ENCODE data around the gene MANSC1.
"Not testable (repeated sequence)": the region's sequence is repeated elsewhere in the genome, so short reads cannot be mapped to it uniquely, and the experiment has no call there.

Gene MANSC1

GRCh38 chr12:12364787-12365445 lies 14.9 kb upstream of the MANSC1 start:
- no peak for DNase-seq

GRCh38 chr12:12358528-12358927 lies 8.5 kb upstream of the MANSC1 start:
- no peak for DNase-seq

DNA sequence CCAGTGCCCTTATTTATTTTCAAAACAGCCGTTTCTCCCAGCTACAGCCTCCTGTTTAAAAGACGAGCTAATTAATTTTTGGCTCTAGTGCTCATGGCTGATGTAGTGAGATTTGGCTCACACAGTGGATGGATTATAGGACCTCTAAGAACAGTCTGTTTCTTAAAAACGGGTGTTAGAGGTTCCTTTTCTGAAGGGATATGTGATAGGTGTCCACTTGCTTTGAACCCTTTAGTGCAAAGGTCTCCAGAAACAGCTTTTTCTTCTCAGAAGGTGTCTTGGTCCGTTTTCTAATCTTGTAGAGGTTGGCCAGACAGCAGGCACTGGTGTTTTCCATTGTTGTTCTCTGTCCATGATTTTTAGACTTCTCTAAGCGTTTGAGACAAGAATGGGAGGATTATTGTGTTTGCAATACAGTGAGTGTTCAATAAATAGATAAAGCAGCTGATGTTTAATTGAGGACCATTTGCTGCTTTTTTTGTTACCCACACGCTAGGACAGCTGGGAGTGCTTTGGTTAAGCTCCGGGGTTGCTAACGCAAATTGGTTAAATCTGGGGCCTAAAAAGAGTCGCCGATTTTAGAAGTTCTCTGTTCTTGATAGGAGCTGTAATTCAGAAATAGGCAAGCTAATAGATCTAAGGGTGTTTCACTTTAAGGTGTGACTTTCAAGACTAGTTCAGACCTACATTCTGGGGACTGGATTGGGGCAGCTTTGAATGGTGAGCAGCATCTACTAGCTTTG lies 7.8 kb upstream of the MANSC1 start:
- no peak for DNase-seq

- peak; percentile 99 for DNase-seq
Measured at GRCh38 chr12:12356896-12357718, 7.1 kb upstream of the MANSC1 start, which contains the start of gene BORCS5. Gene BORCS5, plus strand, starts transcription at chr12:12357078. Its CDS starts 374 bp downstream, at chr12:12357452.

- DNase-seq, result no peak
Measured at GRCh38 chr12:12356467-12356895, 6.4 kb upstream of the MANSC1 start.

GRCh38 chr12:12353807-12354206 lies 3.8 kb upstream of the MANSC1 start:
- no peak for DNase-seq

- no peak for DNase-seq
Measured at GRCh38 chr12:12353276-12353675, 3.2 kb upstream of the MANSC1 start.

DNA sequence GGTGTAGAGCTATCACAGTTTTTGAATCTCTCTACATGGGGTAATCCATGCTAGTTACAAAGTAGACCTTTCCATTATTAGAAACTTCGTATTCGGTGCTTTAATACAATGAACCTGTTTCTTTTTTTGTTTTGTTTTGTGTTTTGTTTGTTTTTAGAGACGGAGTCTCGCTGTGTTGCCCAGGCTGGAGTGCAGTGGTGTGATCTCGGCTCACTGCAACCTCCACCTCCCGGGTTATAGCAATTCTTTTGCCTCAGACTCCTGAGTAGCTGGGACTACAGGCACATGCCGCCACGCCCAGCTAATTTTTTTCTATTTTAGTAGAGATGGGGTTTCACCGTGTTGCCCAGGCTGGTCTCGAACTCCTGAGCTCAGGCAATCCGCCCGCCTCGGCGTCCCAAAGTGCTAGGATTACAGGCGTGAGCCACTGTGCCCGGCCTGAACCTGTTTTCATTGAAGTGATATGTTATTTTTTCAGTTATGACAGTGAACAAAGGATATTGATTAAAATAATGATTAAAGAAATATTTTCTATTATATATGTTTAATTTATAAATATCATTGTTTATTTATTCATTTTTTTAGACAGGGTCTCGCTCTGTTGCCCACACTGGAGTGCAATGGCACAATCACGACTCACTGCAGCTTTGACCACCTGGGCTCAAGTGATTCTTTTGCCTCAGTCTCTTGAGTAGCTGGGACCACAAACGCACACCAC lies 1.6 kb upstream of the MANSC1 start:
- DNase-seq, result not testable (repeated sequence)

DNA sequence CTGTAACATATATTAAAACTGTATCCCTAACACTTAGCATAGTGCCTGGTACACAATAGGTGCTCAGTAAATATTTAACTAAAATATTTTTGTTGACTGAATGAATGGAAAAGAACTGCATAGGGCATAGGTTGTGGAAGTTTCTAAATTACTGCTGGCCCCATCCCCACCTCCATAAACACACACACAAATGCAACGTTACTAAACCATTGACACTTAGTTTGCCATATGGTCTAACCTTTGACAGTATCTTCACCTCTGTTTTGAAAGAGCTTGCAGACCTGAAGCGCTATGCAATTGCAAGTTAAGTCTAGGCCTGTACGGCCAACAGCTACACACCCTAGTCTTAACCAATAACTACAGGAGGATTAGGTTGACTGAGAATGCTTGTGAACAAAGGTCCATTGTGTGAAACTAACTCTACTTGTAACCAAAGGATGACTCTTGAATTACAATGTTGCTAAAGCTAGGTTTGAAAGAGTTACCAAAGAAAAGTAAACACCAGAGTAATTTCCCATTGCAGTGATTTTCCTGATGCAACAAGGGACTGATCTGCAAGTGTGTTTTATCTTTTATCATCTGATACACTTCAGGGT lies 924 bp upstream of the MANSC1 start:
- no peak for DNase-seq

GRCh38 chr12:12338527-12339168 lies 11.4 kb downstream of the MANSC1 start:
- DNase-seq, result no peak

- DNase-seq, result no peak
Measured at GRCh38 chr12:12336511-12336910, 13.5 kb downstream of the MANSC1 start.

DNA sequence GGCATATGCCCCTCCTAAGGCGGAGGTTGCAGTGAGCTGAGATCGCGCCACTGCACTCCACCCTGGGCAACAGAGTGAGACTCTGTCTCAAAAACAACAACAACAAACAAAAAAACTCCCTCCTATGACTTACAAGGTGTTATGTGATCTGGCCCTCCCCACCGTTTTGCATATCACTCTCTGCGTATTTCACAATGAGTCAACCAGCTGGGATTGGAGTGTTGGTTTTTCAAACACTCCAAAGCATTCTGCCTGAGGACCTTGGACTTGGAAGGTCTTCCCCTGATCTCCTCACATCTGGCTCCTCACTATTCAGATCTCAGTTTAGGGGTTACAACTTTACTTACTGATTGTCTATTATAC lies 14.0 kb downstream of the MANSC1 start:
- DNase-seq, result no peak

DNA sequence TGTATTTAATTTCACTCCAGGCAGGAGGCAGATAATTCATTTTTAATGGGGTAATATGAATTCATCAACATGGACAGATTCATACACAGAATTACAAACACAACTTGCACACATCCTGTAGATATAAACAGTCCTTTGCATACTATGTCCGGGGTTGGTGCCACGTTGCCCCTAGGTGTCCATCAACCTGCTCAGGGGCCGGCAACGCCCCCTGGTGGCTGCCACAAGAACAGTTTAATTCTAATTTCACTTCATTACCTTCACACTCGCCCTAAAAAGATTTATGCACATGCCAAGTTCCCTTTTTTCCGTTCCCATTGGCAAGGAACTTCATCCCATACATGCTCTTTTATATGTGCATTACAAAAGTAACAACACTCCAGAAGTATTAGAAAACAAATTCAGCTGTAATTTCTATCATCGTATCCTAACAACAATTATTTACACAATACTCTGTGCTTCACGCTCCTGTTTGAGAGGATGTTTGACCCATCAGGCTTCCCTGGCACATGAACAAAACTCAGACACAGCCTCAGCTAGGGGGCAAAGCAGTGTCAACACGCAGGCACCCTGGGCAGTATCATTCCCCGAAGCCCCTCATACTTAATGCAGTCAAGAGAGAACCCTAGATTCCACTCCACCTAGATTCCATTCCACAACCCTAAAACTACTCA lies 15.5 kb downstream of the MANSC1 start:
- peak; percentile 35 for DNase-seq

DNA sequence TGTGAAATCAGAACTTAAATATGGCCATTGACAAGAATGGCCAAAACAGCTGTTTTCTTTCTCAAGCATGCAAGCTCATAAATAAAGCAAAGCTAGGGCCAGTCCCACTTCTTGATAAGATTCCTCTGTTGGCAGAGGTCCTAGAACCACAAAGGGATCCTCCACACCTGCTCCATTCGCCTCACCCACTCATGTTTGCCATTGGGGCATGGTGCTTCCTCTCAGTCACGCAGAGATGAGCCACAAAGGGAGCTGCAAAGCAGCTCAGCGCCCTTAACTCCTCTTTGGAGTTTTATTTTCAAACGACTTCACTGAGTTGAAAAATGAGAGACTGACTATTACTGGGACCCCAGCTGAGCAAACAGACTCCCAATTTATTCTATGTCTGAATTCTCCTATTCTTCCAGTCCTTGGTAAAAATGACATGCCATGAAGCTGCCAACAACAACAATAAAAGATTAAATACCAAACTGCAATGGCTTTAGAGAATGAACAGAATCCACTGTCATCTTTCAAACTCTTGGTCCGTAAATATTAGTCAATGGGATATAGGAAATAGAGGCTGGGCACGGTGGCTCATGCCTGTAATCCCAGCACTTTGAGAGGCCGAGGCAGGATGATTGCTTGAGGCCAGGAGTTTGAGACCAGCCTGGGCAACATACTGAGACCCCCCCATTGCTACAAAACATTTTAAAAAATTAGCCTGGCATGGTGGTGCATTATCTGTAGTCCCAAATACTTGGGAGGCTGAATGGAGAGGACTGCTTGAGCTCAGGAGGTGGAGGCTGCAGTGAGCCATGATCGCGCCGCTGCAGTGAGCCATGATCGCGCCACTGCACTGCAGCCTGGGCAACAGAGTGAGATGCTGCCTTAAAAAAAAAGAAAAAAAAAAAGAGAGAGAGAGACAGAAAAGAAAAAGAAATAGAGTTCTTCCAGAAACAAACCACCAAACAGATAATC lies 16.4 kb downstream of the MANSC1 start:
- no peak for DNase-seq

- no peak for DNase-seq
Measured at GRCh38 chr12:12331896-12332295, 18.1 kb downstream of the MANSC1 start.

- DNase-seq, result no peak
Measured at GRCh38 chr12:12331244-12331771, 18.7 kb downstream of the MANSC1 start.

DNA sequence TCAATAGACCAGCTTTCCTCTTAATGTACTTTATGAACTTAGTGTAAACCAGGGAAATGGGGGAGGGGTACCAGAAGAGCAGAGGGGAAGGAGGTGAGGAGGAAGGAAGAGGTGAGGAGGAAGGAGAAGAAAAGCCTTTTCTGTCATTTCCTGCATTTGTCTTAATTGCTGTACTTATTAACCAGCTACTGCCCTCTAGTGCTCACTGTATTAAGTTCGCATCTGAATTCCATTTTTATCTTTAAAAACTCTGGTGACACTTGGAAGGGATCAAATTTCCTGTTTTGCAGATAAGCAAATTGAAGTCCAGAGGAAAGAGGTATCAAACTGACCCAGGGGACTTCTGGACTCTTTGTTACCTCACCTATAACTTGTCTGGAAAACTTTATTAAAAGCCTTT lies 22.2 kb downstream of the MANSC1 start:
- no peak for DNase-seq

DNA sequence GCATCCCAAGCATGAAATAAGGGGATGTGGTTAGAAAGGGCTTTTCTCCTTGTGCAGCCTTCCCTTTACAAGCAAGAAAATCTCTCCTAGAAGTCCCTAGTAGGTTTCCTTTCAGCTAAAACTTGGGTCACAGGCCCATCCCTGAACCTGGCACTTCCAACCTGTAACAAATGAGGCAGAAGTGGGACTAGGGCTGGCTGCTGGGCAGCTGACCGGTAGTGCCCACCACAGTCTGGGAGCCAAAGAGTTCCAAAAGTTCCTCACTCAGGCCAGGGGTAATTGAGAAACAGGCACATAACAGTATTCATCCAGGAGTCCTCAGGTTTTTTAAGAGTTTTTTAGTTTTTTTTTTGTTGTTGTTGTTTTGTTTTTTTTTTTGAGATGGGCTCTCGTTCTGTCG lies 23.8 kb downstream of the MANSC1 start:
- no peak for DNase-seq

DNA sequence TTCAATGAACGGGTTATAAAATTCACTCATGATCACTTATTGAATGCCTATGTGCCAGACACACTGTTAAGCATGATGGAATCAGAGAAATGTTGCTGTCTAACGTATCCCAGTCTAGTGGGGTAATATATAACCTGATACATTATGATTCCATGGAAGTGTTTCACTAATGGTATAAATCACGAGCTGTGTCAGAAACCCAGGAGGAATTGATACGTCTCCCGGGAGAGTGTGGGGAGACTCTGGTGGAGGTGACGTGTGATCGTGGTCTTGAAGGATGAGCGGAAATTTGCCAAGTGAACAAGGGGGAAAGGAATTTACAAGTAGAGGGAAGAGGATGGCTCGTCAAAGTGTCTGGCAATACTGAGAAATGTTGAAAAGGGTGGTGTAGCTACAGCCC lies 26.5 kb downstream of the MANSC1 start:
- no peak for DNase-seq

DNA sequence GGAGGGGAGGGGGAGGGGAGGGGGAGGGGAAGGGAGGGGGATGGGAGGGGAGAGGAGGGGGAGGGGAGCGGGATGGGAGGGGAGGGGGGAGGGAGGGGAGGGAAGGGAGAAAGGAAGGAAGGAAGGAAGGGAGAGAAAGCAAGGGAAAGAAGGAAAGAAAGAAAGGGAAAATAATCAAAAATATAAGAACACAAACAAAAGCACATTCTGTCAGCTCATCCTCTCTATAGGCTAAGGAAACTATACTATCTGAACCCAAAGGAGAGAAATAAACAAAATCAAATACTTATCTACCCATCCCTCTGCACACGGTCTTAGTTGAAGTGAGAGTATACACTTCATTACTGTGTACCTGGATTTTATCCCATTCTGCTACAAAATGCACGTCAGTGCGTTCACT lies 26.9 kb downstream of the MANSC1 start:
- no peak for DNase-seq

Measured in activated effector memory CD4-positive, alpha-beta T cell treated with Interleukin-2 at 50 U/mL for 16 hours (primary cell).